Fibroblast of the aortic adventitia (primary cell): Measurements from ENCODE around the gene DCAF8. TPM values are rescaled to one million over a fixed set of nuclear protein-coding genes. Genes with fewer than 3 reads are reported as not detected.

Experiments
- DNase-seq: peaks from one replicate; pipeline ENCODE4 v3.0.0-alpha.2; 2010; ENCODE audit warnings: low read depth
- H3K4me3 ChIP-seq: 2 replicates; pipeline ENCODE4 v1.5.1; 2011; ENCODE audit warnings: low read depth, mild to moderate bottlenecking, control low read depth, low read length, moderate library complexity
- total RNA-seq: library from RNA; depleted of rRNA; stranded (reverse); fragments of >200 nt; gene quantifications from 2 replicates; pipeline ENCODE4 v1.2.3, GENCODE V29; 2012; ENCODE audit warnings: low replicate concordance
- TF ChIP-seq, protein P1 (sequence below): IDR thresholded peaks from 2 replicates; pipeline ENCODE4 v1.5.1; 2011; ENCODE audit warnings: mild to moderate bottlenecking, low read length, control low read depth, inconsistent platforms; ENCODE audit not compliant: insufficient read depth

The DCAF8 gene
- total RNA-seq, 1 donor: 76.6 TPM

DNA sequence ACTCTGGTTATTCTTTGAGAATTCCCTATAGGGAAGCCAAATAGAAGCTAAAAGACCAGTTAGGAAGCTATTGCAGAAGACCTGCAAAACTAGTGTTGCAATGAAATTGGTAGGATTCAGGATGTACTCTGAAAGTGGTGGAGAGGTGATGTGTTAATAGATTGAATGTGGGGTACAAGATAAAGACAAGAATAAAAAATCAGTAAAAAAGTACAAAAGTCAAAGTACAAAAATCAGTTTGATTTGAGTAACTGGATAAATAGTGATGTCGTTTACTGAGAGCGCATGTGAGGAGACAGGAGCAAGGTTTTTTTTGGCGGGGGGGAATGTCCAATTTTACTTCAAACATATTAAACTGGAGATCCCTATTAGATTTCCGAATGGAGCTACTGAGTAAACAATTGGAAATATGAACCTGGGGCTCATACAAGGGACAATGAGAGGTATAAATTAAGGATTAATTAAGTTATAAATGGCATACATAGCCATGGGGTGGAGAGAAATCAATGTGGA is 2.5 kb upstream of the DCAF8 start:
- H3K4me3 ChIP-seq: no peak overlapping the region

DNA sequence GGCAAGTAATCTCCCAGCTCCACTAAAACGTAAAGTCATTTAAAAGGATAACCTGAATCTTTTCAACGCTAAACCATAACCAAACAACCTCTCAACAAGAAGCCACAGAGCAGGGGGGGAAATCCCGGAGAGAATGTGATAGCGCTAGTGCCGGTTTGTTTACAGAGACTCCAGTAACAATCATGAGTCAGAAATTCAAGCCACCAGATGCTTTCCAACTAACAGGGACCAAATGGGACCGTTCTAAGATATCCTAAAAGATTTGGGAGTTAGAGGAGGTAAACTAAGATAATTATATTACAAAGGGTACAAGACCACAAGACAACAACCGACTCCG is 825 bp downstream of the DCAF8 start:
- H3K4me3 ChIP-seq: peak overlapping the region; percentile 100
- TF ChIP-seq, protein P1, sequence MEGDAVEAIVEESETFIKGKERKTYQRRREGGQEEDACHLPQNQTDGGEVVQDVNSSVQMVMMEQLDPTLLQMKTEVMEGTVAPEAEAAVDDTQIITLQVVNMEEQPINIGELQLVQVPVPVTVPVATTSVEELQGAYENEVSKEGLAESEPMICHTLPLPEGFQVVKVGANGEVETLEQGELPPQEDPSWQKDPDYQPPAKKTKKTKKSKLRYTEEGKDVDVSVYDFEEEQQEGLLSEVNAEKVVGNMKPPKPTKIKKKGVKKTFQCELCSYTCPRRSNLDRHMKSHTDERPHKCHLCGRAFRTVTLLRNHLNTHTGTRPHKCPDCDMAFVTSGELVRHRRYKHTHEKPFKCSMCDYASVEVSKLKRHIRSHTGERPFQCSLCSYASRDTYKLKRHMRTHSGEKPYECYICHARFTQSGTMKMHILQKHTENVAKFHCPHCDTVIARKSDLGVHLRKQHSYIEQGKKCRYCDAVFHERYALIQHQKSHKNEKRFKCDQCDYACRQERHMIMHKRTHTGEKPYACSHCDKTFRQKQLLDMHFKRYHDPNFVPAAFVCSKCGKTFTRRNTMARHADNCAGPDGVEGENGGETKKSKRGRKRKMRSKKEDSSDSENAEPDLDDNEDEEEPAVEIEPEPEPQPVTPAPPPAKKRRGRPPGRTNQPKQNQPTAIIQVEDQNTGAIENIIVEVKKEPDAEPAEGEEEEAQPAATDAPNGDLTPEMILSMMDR: no peak
- peak; percentile 69 for DNase-seq

More for the DNA sequence above, 2.5 kb upstream of the DCAF8 start:
- TF ChIP-seq, protein P1: no peak
- no peak for DNase-seq

DNA sequence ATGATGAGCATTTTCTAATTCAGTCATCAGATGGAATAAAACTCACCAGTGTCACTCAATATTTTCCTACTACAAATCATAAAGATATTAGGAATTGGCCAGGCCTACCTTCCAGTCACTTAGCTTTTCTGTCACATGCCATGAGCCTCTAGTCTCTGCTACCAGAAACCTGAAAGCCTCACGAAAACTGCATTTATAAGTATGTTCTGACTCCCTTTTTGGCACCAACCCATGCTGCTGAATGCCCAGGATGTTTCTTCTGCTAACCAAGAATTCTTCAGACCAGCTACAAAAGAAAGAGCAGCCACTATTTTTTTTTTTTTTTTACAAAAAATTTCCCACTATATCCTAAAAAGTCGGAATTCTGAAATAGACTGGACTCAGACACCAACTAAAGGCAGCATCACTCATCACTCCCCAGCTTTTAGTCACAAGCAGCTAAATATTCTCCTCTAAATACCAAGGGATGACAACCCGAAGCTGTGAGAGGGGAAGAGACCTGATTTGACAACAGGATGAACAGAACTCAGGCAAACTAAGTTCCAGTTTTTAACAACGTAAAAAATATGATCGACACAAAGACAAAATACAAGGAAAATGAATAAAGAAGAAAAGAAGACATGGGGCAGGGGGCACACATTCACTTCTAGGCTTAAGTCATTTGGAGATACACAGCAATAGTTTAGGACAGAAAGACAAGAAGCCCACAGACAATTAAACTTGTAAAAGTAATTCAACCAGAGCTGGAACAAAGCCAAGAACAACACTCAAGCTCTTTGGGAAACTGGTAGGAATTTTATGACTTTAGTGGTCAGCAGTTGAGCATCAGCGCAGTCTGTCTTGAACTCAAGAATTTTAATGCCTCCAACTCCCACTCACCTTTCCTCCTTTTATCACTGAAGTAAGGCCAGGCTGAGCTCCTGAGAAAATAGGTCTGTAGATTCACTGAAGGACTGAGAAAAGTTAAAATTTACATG is 1.7 kb downstream of the DCAF8 start:
- H3K4me3 ChIP-seq: peak overlapping the region; percentile 100
- TF ChIP-seq, protein P1: no peak
- peak; percentile 84 for DNase-seq

DNA sequence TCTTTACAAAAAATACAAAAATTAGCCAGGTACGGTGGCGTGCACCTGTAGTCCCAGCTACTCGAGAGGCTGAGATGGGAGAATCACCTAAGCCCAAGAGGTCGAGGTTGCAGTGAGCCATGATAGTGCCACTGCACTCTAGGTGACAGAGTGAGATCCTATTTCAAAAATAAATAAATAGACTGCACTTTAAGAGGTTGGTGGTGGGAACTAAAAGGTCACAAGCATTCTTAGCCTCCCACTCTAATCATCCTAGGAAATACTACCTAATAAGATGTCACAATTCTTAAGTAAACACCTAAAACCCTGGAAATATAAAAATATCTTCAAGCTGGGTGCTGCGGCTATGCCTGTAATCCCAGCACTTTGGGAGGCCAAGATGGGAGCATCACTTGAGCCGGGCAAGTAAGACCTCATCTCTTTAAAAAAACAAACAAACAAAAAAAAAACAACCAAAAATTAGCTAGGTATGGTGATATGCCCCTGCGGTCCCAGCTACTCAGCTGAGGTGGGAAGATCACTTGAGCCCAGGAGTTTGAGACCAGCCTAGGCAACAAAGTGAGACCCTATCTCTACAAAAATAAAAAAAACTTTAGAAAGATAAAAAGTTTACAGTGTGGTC is 4.1 kb downstream of the DCAF8 start:
- no peak overlapping the region for H3K4me3 ChIP-seq
- no peak for DNase-seq
- TF ChIP-seq, protein P1: no peak

DNA sequence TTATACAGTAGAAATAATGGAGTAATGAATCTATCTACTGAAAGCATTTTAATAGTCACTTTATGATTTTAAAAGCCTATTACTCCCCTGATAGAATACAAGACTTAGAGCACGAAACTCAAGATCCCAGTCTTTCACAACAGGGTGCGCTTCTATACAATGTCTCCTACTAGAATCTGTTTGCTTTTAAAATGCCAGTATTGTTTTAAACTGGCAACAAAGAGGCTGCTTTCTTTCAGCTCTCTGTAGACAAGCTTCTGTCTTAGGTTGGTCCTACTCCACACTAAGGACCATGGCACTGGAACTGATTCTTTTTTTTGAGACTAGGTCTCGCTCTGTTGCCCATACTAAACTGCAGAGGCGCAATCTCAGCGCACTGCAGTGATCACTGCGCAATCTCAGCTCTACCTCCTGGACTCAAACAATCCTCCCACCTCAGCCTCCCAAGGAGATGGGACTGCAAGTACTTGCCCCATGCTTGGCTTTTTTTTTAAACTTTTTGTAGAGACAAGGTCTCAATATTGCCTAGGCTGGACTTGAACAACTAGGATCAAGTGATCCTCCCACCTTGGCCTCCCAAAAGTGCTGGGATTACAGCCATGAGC is 4.8 kb downstream of the DCAF8 start:
- TF ChIP-seq, protein P1: no peak
- no peak overlapping the region for H3K4me3 ChIP-seq
- DNase-seq: no peak

DNA sequence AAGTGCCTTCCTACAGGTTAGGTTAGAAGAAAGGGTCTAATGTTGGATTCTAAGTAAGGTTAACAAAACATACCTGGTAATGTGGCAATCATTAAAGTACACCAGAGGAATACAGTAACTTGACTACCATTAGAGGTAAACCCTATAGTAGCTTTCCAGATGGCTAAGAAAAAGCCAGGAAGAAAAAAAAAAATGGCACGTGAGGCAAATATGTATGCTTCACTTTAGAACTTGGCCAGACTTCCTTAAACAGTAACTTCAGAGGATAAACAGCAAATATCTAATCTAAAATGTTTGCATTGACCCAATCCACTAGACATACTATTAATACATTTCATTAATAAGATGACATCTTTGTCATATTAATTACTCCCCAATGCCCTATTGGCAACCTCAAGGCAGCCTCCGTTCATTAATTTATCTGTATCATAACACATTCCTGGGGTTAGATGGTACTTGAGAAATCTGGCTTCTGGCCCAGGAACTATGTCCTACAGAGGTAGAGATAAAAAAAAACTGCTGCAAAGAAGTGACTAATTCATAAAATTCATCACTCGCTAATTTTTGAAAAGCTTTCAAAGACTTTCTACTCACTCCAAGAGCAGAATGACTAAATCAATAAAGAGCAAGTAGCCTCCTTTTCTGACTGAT is 5.8 kb downstream of the DCAF8 start:
- H3K4me3 ChIP-seq: no peak overlapping the region
- DNase-seq: peak; percentile 80
- TF ChIP-seq, protein P1: no peak
